Neural cell (in vitro differentiated cells): ENCODE results near the gene ECI1. TPM values are rescaled to one million over a fixed set of nuclear protein-coding genes. Genes with fewer than 3 reads are reported as not detected.

Experiments used
- H2AFZ ChIP-seq: fragments of 200-600, 300-800 bp; sonication (generic), shearing (Covaris generic); 2 replicates; pipeline ENCODE4 v1.6.0; 2014; ENCODE audit warnings: low read depth, mild to moderate bottlenecking, antibody characterized with exemption, low read length, moderate library complexity
- H3F3A ChIP-seq: fragments of 200-600 bp; shearing (Covaris generic); 2 replicates; pipeline ENCODE4 v1.6.1; 2016; ENCODE audit warnings: mild to moderate bottlenecking, moderate library complexity, mixed read lengths, antibody characterized with exemption, low read length; ENCODE audit not compliant: insufficient read depth, poor library complexity, severe bottlenecking
- H3K27ac ChIP-seq: fragments of 200-600, 300-800 bp; sonication (generic), shearing (Covaris generic); 2 replicates; pipeline ENCODE4 v1.5.1; 2014; ENCODE audit warnings: mild to moderate bottlenecking, low read length, moderate library complexity
- H3K27me3 ChIP-seq: fragments of 300-800, 200-600 bp; sonication (generic), shearing (Covaris generic); 2 replicates; pipeline ENCODE4 v1.6.0; 2014; ENCODE audit warnings: mild to moderate bottlenecking, low read depth, low read length, moderate library complexity; ENCODE audit not compliant: insufficient read depth
- H3K36me3 ChIP-seq: fragments of 300-800, 200-600 bp; sonication (generic), shearing (Covaris generic); 2 replicates; pipeline ENCODE4 v1.5.1; 2014; ENCODE audit warnings: mild to moderate bottlenecking, antibody characterized with exemption, low read length, moderate library complexity; ENCODE audit not compliant: insufficient read depth
- H3K4me2 ChIP-seq: fragments of 300-800, 200-600 bp; sonication (generic), shearing (Covaris generic); 2 replicates; pipeline ENCODE4 v1.6.0; 2014; ENCODE audit warnings: mild to moderate bottlenecking, low read length
- H3K4me3 ChIP-seq: fragments of 300-800, 200-600 bp; sonication (generic), shearing (Covaris generic); 2 replicates; pipeline ENCODE4 v1.5.1; 2014; ENCODE audit warnings: mild to moderate bottlenecking, low read length, moderate library complexity
- H3K79me2 ChIP-seq: fragments of 200-600 bp; shearing (Covaris generic); replicated peaks from 2 replicates; pipeline ENCODE4 v1.6.0; 2014; ENCODE audit warnings: mild to moderate bottlenecking, low read length, moderate library complexity; ENCODE audit not compliant: insufficient read depth
- H3K9ac ChIP-seq: fragments of 300-800, 200-600 bp; sonication (generic), shearing (Covaris generic); 2 replicates; pipeline ENCODE4 v1.6.1; 2016; ENCODE audit warnings: mild to moderate bottlenecking, low read length, mixed read lengths
- H3K9me2 ChIP-seq: fragments of 200-600 bp; shearing (Covaris generic); 2 replicates; pipeline ENCODE4 v1.6.1; 2016; ENCODE audit warnings: mild to moderate bottlenecking, low read length, mixed read lengths; ENCODE audit not compliant: insufficient read depth
- H3K9me3 ChIP-seq: fragments of 200-600, 300-800 bp; sonication (generic), shearing (Covaris generic); 2 replicates; pipeline ENCODE4 v1.6.1; 2016; ENCODE audit warnings: mild to moderate bottlenecking, mixed run types, low read length, moderate library complexity, mixed read lengths
- H4K20me1 ChIP-seq: fragments of 200-600 bp; shearing (Covaris generic); 2 replicates; pipeline ENCODE4 v1.6.1; 2016; ENCODE audit warnings: mild to moderate bottlenecking, mixed run types; ENCODE audit not compliant: insufficient read depth
- EP300 ChIP-seq: fragments of 450-650 bp; conservative IDR thresholded peaks from 2 replicates; pipeline ENCODE4 v1.6.1; 2014; ENCODE audit warnings: antibody characterized with exemption, mild to moderate bottlenecking, moderate library complexity; ENCODE audit not compliant: poor library complexity, severe bottlenecking
- EZH2 ChIP-seq: fragments of 200-600, 300-800 bp; shearing (Covaris generic), sonication (generic); IDR thresholded peaks from 2 replicates; pipeline ENCODE4 v1.6.1; 2014; ENCODE audit warnings: antibody characterized with exemption, low read length, borderline replicate concordance, mild to moderate bottlenecking; ENCODE audit not compliant: insufficient read depth, poor library complexity, severe bottlenecking
- MXI1 ChIP-seq: fragments of 450-650 bp; conservative IDR thresholded peaks from 2 replicates; pipeline ENCODE4 v1.6.1; 2014; ENCODE audit warnings: antibody characterized with exemption, mild to moderate bottlenecking; ENCODE audit not compliant: poor library complexity, severe bottlenecking
- POLR2AphosphoS5 ChIP-seq: IDR thresholded peaks from 2 replicates; pipeline ENCODE4 v1.6.1; 2012
- RAD21 ChIP-seq: fragments of 450-650 bp; conservative IDR thresholded peaks from 2 replicates; pipeline ENCODE4 v1.6.1; 2014; ENCODE audit warnings: antibody characterized with exemption, mild to moderate bottlenecking, moderate library complexity
- SMC3 ChIP-seq: fragments of 450-650 bp; conservative IDR thresholded peaks from 2 replicates; pipeline ENCODE4 v1.6.1; 2014; ENCODE audit warnings: antibody characterized with exemption, mild to moderate bottlenecking, moderate library complexity; ENCODE audit not compliant: poor library complexity
- TAF1 ChIP-seq: IDR thresholded peaks from 2 replicates; pipeline ENCODE4 v1.6.1; 2012; ENCODE audit warnings: low read depth
- polyA plus RNA-seq: library from polyadenylated mRNA; depleted of rRNA; stranded (reverse); fragments of >200 nt; gene quantifications from 2 replicates; pipeline ENCODE4 v1.2.3, GENCODE V29; 2014
- TF ChIP-seq, protein P1 (sequence below): IDR thresholded peaks from 2 replicates; pipeline ENCODE4 v1.6.1; 2012; ENCODE audit warnings: borderline replicate concordance
- TF ChIP-seq, protein P2 (sequence below): fragments of 450-650 bp; IDR thresholded peaks from 2 replicates; pipeline ENCODE4 v1.5.1; 2014; ENCODE audit warnings: antibody characterized with exemption, mild to moderate bottlenecking, moderate library complexity; ENCODE audit not compliant: poor library complexity, severe bottlenecking

Gene ECI1
- polyA plus RNA-seq, 1 donor from 2014 or later, result 35.3 TPM

DNA sequence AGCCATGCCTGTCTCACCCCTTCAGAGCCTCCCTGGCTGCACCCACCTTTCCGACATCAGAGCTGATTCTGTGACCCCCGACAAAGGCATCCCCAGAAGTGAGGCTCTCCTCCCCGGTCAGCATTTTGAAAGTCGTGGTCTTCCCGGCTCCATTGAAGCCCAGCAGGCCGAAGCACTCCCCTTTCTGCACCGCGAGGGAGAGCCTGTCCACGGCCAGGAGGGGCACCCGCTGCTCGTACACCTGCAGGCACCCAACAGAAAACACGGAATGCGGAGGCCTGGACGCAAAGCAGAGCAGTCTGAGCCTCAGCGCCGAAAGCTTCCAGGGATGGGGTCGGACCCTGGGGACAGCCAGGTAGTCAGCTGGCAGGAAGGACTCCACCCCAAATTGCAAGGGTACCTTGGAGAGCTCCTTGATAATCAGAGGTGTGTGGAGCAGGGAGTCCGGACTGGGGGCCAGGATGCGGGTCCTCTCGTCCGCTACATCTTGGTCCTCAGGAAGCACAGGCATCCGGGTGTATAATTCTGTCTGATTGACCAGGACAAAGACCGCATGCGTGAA, 29.7 kb upstream of the ECI1 start:
- H4K20me1 ChIP-seq, result no peaks in the 10 kb centered on the region
- H3K9me3 ChIP-seq, result no peaks in the 10 kb centered on the region
- H3K79me2 ChIP-seq, result no peaks in the 10 kb centered on the region
- no peak overlapping the region for H3K27ac ChIP-seq
- H2AFZ ChIP-seq, result no peak overlapping the region
- no peaks in the 10 kb centered on the region for H3K27me3 ChIP-seq
- H3F3A ChIP-seq, result no peaks in the 10 kb centered on the region
- TF ChIP-seq SMC3 (no peak), TAF1 (no peak), RAD21 (no peak), EZH2 (no peak), EP300 (no peak), MXI1 (no peak), POLR2AphosphoS5 (no peak)
- TF ChIP-seq, protein P1, sequence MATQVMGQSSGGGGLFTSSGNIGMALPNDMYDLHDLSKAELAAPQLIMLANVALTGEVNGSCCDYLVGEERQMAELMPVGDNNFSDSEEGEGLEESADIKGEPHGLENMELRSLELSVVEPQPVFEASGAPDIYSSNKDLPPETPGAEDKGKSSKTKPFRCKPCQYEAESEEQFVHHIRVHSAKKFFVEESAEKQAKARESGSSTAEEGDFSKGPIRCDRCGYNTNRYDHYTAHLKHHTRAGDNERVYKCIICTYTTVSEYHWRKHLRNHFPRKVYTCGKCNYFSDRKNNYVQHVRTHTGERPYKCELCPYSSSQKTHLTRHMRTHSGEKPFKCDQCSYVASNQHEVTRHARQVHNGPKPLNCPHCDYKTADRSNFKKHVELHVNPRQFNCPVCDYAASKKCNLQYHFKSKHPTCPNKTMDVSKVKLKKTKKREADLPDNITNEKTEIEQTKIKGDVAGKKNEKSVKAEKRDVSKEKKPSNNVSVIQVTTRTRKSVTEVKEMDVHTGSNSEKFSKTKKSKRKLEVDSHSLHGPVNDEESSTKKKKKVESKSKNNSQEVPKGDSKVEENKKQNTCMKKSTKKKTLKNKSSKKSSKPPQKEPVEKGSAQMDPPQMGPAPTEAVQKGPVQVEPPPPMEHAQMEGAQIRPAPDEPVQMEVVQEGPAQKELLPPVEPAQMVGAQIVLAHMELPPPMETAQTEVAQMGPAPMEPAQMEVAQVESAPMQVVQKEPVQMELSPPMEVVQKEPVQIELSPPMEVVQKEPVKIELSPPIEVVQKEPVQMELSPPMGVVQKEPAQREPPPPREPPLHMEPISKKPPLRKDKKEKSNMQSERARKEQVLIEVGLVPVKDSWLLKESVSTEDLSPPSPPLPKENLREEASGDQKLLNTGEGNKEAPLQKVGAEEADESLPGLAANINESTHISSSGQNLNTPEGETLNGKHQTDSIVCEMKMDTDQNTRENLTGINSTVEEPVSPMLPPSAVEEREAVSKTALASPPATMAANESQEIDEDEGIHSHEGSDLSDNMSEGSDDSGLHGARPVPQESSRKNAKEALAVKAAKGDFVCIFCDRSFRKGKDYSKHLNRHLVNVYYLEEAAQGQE, result no peak
- TF ChIP-seq, protein P2, sequence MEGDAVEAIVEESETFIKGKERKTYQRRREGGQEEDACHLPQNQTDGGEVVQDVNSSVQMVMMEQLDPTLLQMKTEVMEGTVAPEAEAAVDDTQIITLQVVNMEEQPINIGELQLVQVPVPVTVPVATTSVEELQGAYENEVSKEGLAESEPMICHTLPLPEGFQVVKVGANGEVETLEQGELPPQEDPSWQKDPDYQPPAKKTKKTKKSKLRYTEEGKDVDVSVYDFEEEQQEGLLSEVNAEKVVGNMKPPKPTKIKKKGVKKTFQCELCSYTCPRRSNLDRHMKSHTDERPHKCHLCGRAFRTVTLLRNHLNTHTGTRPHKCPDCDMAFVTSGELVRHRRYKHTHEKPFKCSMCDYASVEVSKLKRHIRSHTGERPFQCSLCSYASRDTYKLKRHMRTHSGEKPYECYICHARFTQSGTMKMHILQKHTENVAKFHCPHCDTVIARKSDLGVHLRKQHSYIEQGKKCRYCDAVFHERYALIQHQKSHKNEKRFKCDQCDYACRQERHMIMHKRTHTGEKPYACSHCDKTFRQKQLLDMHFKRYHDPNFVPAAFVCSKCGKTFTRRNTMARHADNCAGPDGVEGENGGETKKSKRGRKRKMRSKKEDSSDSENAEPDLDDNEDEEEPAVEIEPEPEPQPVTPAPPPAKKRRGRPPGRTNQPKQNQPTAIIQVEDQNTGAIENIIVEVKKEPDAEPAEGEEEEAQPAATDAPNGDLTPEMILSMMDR, result no peak
- no peaks in the 10 kb centered on the region for H3K9me2 ChIP-seq
- H3K4me3 ChIP-seq, result no peak overlapping the region
- H3K36me3 ChIP-seq, result no peaks in the 10 kb centered on the region
- no peak overlapping the region for H3K4me2 ChIP-seq
- H3K9ac ChIP-seq, result no peak overlapping the region

DNA sequence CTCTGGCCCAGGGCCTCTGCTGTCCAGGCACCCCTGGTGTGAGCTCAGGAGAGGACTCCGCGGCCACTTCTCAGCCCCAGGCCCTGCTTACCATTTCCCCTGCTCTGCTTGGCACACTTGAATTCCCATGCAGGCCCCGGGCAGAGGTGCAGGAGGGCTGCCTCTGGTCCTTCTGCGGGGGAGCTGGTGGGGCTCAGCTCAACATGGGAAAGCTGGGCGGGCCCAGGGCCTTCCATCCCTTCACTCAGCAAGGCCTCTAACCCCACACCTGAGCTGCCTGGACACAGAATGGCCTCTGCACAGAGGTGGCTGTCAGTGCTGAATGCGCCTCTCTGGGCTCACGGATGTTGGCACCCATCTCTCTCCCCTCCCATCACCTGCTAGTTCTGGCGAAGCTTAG, 29.1 kb upstream of the ECI1 start:
- Histone ChIP-seq H3K4me2 (no peak overlapping the region), H3K9me2 (no peaks in the 10 kb centered on the region), H3K9ac (no peak overlapping the region), H3K27me3 (no peaks in the 10 kb centered on the region), H3K9me3 (no peaks in the 10 kb centered on the region), H2AFZ (no peak overlapping the region), H3K27ac (no peak overlapping the region), H3K79me2 (no peaks in the 10 kb centered on the region), H3F3A (no peaks in the 10 kb centered on the region), H3K4me3 (no peak overlapping the region), H4K20me1 (no peaks in the 10 kb centered on the region), H3K36me3 (no peaks in the 10 kb centered on the region)
- no peak for TF ChIP-seq EP300
- no peak for TF ChIP-seq SMC3
- no peak for TF ChIP-seq RAD21
- no peak for TF ChIP-seq POLR2AphosphoS5
- no peak for TF ChIP-seq EZH2
- TF ChIP-seq TAF1, result no peak
- TF ChIP-seq, protein P1, result no peak
- TF ChIP-seq, protein P2, result no peak
- TF ChIP-seq MXI1, result no peak
